ENCODE measurements around the gene PRDM8.

Gene PRDM8

GRCh38 chr4:80196922-80197573 is at the start of gene PRDM8:
TSS of gene PRDM8 (plus strand) at chr4:80197503. CDS start at chr4:80200081, 2,578 bp downstream.
- no peak for TF ChIP-seq CTCF (conservative IDR thresholded peaks at IDR 0.05; ENCODE audit: low read depth)
- DNase-seq (ENCODE audit: low spot score) = no peak
- ChIA-PET POLR2A (ENCODE audit: low non-redundant PET) (no interaction called here), CTCF (interaction anchor here (0.6 kb wide), 1 partner anchor 11 kb away, joined by 4 read pairs; no protein-coding TSS in a partner anchor)
- no peak within 1 kb of the TSS for H3K27ac ChIP-seq

GRCh38 chr4:80150387-80151180 is 46.7 kb upstream of the PRDM8 start:
- CTCF ChIA-PET = interaction anchor here (0.7 kb wide), 1 partner anchor 1586 kb away, joined by 3 read pairs; no protein-coding TSS in a partner anchor
- H3K27ac ChIP-seq = no peak overlapping the region
- POLR2A ChIA-PET (ENCODE audit: low non-redundant PET) = no interaction called here
- TF ChIP-seq CTCF (conservative IDR thresholded peaks at IDR 0.05; ENCODE audit: low read depth) = no peak
- DNase-seq (ENCODE audit: low spot score) = no peak

DNA sequence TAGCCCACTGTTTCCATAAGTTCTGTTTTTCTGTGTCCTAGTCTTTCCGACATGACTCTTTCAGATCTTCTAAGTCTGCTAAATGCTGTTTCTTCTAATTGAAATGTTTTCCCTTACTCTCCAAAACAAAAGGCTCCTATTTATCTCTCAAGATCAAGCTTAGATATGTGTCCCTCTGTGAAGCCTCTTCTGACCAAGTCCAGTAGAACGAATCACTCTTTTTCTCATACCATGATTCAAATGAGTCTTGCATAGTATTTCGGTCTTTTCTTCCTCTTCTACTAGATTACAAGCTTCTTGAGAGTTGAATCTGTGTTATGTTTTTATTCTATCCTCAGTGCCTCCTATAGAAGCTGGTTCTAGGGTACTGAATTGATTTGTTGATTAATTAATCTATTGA is 45.3 kb upstream of the PRDM8 start:
- ChIA-PET POLR2A (ENCODE audit: low non-redundant PET) (no interaction called here), CTCF (no interaction called here)
- TF ChIP-seq CTCF (conservative IDR thresholded peaks at IDR 0.05; ENCODE audit: low read depth) = no peak
- no peak for DNase-seq (ENCODE audit: low spot score)
- no peak overlapping the region for H3K27ac ChIP-seq

DNA sequence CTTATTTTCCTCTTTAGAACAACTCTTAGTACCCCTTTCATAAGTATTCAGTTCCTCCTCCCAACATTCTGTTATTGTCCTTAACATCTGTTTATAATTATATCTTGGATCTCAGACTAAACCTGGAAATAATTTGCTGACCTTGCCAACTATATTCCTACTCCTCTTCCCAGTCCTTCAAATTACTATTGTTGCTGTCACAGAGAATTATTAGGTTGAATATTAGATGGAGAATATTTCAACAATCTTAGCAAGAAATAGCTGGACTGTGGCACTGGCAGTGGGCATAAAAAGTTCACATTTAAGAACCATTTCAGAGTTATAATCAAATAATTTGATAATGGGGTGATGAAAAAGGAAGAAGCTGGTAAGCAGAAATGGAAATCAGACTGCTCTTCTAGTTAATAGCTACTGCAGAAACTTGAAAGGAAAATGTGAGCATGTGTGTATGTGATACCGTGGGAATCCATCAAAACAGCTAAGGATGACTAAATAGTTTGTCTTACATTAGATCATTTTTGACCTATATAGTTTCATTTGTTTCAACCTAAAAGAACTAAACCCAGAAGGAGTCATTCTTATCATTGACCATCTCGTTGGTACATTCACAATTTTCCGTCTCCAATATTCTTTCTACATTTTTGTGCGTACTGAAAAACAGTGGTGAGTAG is 43.3 kb upstream of the PRDM8 start:
- ChIA-PET CTCF (no interaction called here), POLR2A (ENCODE audit: low non-redundant PET) (no interaction called here)
- DNase-seq (ENCODE audit: low spot score) = no peak
- no peak for TF ChIP-seq CTCF (conservative IDR thresholded peaks at IDR 0.05; ENCODE audit: low read depth)
- no peak overlapping the region for H3K27ac ChIP-seq

- POLR2A ChIA-PET (ENCODE audit: low non-redundant PET) = no interaction called here
- H3K27ac ChIP-seq = no peak overlapping the region
- DNase-seq (ENCODE audit: low spot score) = no peak
- TF ChIP-seq CTCF (conservative IDR thresholded peaks at IDR 0.05; ENCODE audit: low read depth) = no peak
- CTCF ChIA-PET = no interaction called here
Measured at GRCh38 chr4:80154545-80154933, 42.8 kb upstream of the PRDM8 start.

DNA sequence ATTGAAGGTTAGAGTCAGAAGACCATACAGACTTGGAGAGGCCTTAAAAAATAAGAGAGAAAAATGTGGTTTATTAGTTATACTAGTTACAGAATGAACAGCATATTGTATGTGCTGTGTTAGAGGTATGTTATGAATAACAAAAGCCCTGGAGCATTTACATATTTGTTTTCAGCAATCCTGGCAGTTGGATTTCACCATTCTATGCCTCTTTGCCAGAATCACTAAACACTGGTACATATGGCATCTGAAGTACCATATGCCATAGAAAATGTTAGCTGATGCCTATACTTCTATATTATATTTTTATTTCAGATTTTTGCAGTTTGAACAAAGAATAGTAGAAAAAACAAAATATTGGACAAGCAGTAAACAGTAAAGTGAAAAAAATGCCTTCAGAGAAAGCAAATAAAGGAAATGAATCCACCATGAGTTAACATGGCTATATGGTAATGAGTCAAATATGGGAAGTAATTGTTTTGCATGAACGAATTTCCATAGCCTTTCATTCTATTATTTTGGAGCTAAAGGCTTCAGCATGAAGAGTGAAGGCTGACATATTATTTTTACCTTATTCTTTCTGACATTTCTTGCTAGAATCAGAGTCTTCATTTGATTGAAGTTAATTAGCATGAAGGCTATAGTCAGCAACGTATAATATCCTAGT is 41.9 kb upstream of the PRDM8 start:
- ChIA-PET POLR2A (ENCODE audit: low non-redundant PET) (no interaction called here), CTCF (interaction anchor here (1.0 kb wide), 1 partner anchor 24 kb away, joined by 3 read pairs; no protein-coding TSS in a partner anchor)
- no peak for TF ChIP-seq CTCF (conservative IDR thresholded peaks at IDR 0.05; ENCODE audit: low read depth)
- DNase-seq (ENCODE audit: low spot score) = no peak
- no peak overlapping the region for H3K27ac ChIP-seq

All from RWPE1 (cell line).